Stomach smooth muscle (tissue), 2 donors: ENCODE measurements around the gene ACAP3.

Experiments used
- H3K27ac ChIP-seq: one replicate; pipeline ENCODE4 v1.7.0; 2013; ENCODE audit warnings: mild to moderate bottlenecking, low read length, inconsistent platforms
- H3K27me3 ChIP-seq, 2 donors: one replicate each; pipeline ENCODE4 v1.7.0; 2013; ENCODE audit warnings: low read length in 2 of 2; ENCODE audit not compliant: insufficient read depth in 2 of 2, control insufficient read depth in 1 of 2
- H3K36me3 ChIP-seq, 2 donors: one replicate each; pipeline ENCODE4 v1.7.0; 2013; ENCODE audit warnings: low read length in 2 of 2; ENCODE audit not compliant: control insufficient read depth in 2 of 2, insufficient read depth in 2 of 2
- H3K4me1 ChIP-seq: one replicate; pipeline ENCODE4 v1.7.0; 2013; ENCODE audit warnings: low read length; ENCODE audit not compliant: control insufficient read depth, insufficient read depth
- H3K4me3 ChIP-seq, 2 donors: one replicate each; pipeline ENCODE4 v1.7.0; 2013; ENCODE audit warnings: low read length in 2 of 2
- H3K9ac ChIP-seq, 2 donors: one replicate each; pipeline ENCODE4 v1.7.0; 2013; ENCODE audit warnings: low read length in 2 of 2, mild to moderate bottlenecking in 1 of 2
- H3K9me3 ChIP-seq, 2 donors: one replicate each; pipeline ENCODE4 v1.7.0; 2013; ENCODE audit warnings: low read length in 2 of 2; ENCODE audit not compliant: control insufficient read depth in 2 of 2
- donor health status: healthy.
- donor health status: Pancreatic carcinoma.

Gene ACAP3

DNA sequence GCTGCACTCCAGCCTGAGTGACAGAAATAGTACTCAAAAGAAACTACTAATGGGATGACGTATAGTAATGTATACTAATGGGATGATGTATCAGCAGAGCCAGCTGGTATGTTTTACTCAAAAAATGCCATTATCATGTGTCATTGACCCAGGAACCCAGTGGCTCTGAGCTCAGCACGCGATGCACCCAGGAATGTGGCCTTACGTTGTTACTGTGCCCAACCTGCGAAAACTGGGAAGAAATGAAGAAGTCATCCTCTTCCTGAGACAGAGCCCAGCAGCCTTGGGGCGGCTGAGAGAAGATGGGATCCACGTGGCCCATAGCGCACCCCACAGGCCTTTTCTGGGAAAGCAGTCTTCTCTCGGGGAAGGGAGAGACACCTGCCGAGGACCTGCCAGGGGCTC is 42.9 kb downstream of the ACAP3 start:
- Histone ChIP-seq H3K4me3 (no peak overlapping the region), H3K27ac (no peak overlapping the region), H3K9ac (no peak overlapping the region), H3K36me3 (peaks cover 38 to 42% of the 10 kb centered on the region in 2 donors), H3K27me3 (no peaks in the 10 kb centered on the region), H3K9me3 (no peaks in the 10 kb centered on the region), H3K4me1 (peaks cover 9% of the 10 kb centered on the region)

DNA sequence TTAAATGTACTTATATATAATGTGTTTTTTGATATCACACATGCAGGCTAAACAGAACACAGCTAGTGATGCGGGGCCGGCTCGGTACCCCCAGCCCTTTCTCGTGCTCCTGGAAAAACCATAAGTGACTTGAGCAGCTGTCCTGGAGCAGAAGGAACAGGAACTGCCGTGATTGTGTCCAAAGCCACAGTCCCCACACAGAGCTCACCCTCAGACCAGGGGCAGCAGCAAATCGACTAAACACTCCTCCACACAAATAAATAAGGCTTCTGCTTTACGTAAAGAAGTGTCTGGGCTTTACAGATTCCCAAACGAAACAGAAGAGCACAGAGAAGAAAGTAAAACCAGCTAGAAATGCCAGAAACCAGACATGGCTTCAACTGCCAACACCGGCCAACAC is 43.7 kb downstream of the ACAP3 start:
- peaks cover 7% of the 10 kb centered on the region for H3K4me1 ChIP-seq
- H3K9ac ChIP-seq: no peak overlapping the region
- no peak overlapping the region for H3K4me3 ChIP-seq
- no peak overlapping the region for H3K27ac ChIP-seq
- no peaks in the 10 kb centered on the region for H3K27me3 ChIP-seq
- no peaks in the 10 kb centered on the region for H3K9me3 ChIP-seq
- peaks cover 46% of the 10 kb centered on the region in 2 donors for H3K36me3 ChIP-seq

DNA sequence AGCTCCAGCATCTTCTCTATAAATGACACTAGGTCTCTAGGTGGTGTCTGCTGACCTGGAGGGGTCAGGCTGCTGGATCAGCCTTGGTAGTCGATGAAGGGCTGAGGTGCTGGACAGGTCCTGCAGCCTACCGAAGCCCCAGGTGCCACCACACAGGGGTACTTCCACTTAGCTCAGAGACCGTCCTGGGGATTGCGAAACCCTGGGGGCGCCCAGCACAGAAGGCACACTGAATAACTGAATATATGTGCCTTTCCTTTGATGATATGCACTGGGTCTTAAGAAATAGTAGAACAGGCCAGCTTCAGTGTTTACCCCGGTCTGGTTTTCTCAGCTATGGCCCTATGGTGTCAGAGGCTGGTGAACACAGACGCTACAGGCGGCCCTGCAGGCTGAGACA is 45.0 kb downstream of the ACAP3 start:
- H3K4me3 ChIP-seq: no peak overlapping the region
- peaks cover 7% of the 10 kb centered on the region for H3K4me1 ChIP-seq
- no peaks in the 10 kb centered on the region for H3K9me3 ChIP-seq
- H3K36me3 ChIP-seq: peaks cover 44 to 49% of the 10 kb centered on the region in 2 donors
- H3K9ac ChIP-seq: no peak overlapping the region
- H3K27me3 ChIP-seq: no peaks in the 10 kb centered on the region
- no peak overlapping the region for H3K27ac ChIP-seq

GRCh38 chr1:1262071-1262470 is 45.7 kb downstream of the ACAP3 start:
- H3K27ac ChIP-seq: no peak overlapping the region
- H3K27me3 ChIP-seq: no peaks in the 10 kb centered on the region
- H3K9ac ChIP-seq: no peak overlapping the region
- H3K4me3 ChIP-seq: no peak overlapping the region
- H3K36me3 ChIP-seq: peaks cover 41 to 43% of the 10 kb centered on the region in 2 donors
- peaks cover 7% of the 10 kb centered on the region for H3K4me1 ChIP-seq
- H3K9me3 ChIP-seq: no peaks in the 10 kb centered on the region

DNA sequence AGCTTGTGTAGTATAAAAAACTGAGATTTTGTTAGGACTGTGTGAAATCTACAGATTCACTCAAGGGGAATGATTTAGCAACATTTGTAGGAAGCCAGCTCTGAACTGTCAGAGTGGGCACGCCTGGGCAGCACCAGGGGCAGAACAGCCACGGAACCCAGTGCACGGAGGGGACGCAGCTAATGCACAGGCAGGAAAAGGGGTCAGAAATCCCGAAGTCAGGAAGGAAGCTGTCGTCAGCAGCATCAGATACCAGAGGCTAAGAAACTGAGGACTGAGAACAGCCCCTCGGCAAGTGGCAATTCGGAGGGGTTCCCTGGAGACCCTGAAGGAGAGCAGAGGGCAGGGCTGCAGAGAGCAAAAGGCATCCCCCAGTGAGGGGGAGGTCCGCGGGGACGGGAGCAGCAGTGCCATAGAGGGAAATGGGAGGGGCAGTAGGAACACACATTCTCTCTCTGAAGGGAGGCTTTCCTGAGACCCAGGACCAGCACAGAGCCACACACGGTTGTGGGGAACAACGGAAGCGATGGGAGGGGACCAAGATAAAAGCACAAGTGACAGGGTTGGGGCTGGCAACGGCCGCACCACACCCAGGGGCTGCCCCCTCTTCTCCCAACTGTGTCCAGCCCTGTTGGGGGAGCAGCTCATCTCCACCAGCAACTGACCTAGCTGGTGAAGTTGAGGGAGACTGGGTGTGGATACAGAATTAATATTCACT is 46.7 kb downstream of the ACAP3 start:
- Histone ChIP-seq H3K9ac (no peak overlapping the region), H3K27me3 (no peaks in the 10 kb centered on the region), H3K36me3 (peaks cover 38 to 42% of the 10 kb centered on the region in 2 donors), H3K4me1 (peaks cover 7% of the 10 kb centered on the region), H3K27ac (no peak overlapping the region), H3K9me3 (no peaks in the 10 kb centered on the region), H3K4me3 (no peak overlapping the region)

- Histone ChIP-seq H3K9me3 (no peaks in the 10 kb centered on the region), H3K9ac (no peak overlapping the region), H3K4me3 (no peak overlapping the region), H3K27me3 (no peaks in the 10 kb centered on the region), H3K27ac (no peak overlapping the region), H3K36me3 (peaks cover 39 to 43% of the 10 kb centered on the region in 2 donors), H3K4me1 (peaks cover 3% of the 10 kb centered on the region)
Observed at GRCh38 chr1:1259951-1260600, 47.7 kb downstream of the ACAP3 start.

DNA sequence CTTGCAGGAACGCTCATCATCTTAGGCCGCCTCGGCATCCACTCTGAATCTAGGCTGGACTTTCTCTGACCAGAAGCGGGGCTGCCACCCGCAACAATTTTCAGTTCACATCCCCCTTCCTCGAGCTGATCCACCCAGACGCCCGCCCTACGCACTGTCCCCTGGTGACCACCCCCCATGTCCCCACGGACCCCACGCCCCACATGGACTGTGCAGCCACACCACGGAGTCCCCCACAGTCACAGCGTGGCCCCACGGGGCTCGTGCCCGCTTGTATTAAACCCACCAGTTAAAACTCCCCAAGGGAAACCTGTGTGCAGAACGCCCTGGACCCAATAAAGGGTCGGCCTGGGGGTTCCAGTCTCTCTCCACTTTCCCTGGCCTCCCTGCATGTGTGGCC is 48.2 kb downstream of the ACAP3 start:
- H3K27ac ChIP-seq: no peak overlapping the region
- H3K4me1 ChIP-seq: no peaks in the 10 kb centered on the region
- no peaks in the 10 kb centered on the region for H3K27me3 ChIP-seq
- no peaks in the 10 kb centered on the region for H3K9me3 ChIP-seq
- H3K4me3 ChIP-seq: no peak overlapping the region
- peaks cover 44% of the 10 kb centered on the region in 2 donors for H3K36me3 ChIP-seq
- no peak overlapping the region for H3K9ac ChIP-seq

- H3K4me3 ChIP-seq: no peak overlapping the region
- peaks cover 41 to 44% of the 10 kb centered on the region in 2 donors for H3K36me3 ChIP-seq
- H3K9me3 ChIP-seq: no peaks in the 10 kb centered on the region
- no peaks in the 10 kb centered on the region for H3K27me3 ChIP-seq
- H3K27ac ChIP-seq: no peak overlapping the region
- no peak overlapping the region for H3K9ac ChIP-seq
- no peaks in the 10 kb centered on the region for H3K4me1 ChIP-seq
Observed at GRCh38 chr1:1259119-1259488, 48.6 kb downstream of the ACAP3 start.

GRCh38 chr1:1256956-1257871 is 50.5 kb downstream of the ACAP3 start:
- Histone ChIP-seq H3K4me1 (no peaks in the 10 kb centered on the region), H3K9me3 (no peaks in the 10 kb centered on the region), H3K27ac (no peak overlapping the region), H3K9ac (no peak overlapping the region), H3K36me3 (peaks cover 28 to 34% of the 10 kb centered on the region in 2 donors), H3K27me3 (no peaks in the 10 kb centered on the region), H3K4me3 (no peak overlapping the region)

- H3K9ac ChIP-seq: no peak overlapping the region
- peaks cover 26 to 31% of the 10 kb centered on the region in 2 donors for H3K36me3 ChIP-seq
Observed at GRCh38 chr1:1255611-1256010, 52.1 kb downstream of the ACAP3 start.

More at GRCh38 chr1:1255611-1256010, 52.1 kb downstream of the ACAP3 start:
- no peaks in the 10 kb centered on the region for H3K9me3 ChIP-seq
- H3K27ac ChIP-seq: no peak overlapping the region
- H3K4me3 ChIP-seq: no peak overlapping the region
- no peaks in the 10 kb centered on the region for H3K27me3 ChIP-seq
- H3K4me1 ChIP-seq: no peaks in the 10 kb centered on the region
